ENCODE results near the gene SETBP1.

DNA sequence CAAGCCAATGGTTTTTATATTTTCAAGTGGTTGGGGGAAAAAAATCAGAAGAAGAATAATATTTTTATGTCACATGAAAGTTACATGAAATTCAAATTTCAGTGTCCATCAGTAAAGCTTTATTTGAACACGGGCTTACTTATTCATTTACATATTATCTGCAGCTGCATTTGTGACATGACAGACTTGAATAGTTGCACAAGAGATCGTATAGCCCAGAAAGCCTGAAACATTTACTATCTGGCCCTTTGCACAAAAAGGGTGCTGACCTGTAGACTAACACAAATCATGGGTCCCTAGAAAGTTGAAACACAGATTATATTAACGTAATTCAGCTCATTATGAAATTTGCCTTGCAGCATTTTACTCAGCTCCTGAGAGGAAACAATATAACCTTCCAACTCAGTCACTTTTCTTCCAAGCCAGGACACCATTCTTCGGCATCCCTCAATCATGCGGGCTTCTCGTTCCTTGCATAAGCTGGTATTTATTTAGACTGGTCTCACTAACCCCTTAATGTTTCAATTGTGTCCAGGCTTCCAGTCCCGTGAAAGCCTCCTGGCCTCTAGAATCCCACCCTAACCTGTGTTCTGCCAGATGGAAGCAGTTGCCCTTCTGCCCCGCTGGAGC lies 402.7 kb downstream of the SETBP1 start:
- TF ChIP-seq, protein P1, sequence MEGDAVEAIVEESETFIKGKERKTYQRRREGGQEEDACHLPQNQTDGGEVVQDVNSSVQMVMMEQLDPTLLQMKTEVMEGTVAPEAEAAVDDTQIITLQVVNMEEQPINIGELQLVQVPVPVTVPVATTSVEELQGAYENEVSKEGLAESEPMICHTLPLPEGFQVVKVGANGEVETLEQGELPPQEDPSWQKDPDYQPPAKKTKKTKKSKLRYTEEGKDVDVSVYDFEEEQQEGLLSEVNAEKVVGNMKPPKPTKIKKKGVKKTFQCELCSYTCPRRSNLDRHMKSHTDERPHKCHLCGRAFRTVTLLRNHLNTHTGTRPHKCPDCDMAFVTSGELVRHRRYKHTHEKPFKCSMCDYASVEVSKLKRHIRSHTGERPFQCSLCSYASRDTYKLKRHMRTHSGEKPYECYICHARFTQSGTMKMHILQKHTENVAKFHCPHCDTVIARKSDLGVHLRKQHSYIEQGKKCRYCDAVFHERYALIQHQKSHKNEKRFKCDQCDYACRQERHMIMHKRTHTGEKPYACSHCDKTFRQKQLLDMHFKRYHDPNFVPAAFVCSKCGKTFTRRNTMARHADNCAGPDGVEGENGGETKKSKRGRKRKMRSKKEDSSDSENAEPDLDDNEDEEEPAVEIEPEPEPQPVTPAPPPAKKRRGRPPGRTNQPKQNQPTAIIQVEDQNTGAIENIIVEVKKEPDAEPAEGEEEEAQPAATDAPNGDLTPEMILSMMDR (IDR thresholded peaks at IDR 0.05) = no peak
- TF ChIP-seq POLR2A (IDR thresholded peaks at IDR 0.05) = no peak
